ENCODE measurements around the gene ZKSCAN2. TPM values are rescaled to one million over a fixed set of nuclear protein-coding genes. Genes with fewer than 3 reads are reported as not detected.
A peak's percentile ranks its signal among the peaks of the same experiment; 100 is the strongest.

ZKSCAN2 gene
- polyA plus RNA-seq (2014; cell fraction: cytosol; rRNA removed), result 9.6 and 9.9 TPM in 2 replicates
- polyA plus RNA-seq (2014; cell fraction: nucleus; rRNA removed), result 6.4 and 12.1 TPM in 2 replicates

- peak; percentile 91 for DNase-seq (ENCODE audit: low spot score)
These were observed at the start of gene ZKSCAN2 for GRCh38 chr16:25257470-25257955. TSS of gene ZKSCAN2 (minus strand) at chr16:25257845. CDS start at chr16:25257127, 718 bp downstream.

- no peak for DNase-seq (ENCODE audit: low spot score)
These were observed 42.3 kb upstream of the ZKSCAN2 start for GRCh38 chr16:25299792-25300590.

- DNase-seq (ENCODE audit: low spot score), result peak; percentile 97
These were observed 40.7 kb upstream of the ZKSCAN2 start for GRCh38 chr16:25298165-25298872.

DNA sequence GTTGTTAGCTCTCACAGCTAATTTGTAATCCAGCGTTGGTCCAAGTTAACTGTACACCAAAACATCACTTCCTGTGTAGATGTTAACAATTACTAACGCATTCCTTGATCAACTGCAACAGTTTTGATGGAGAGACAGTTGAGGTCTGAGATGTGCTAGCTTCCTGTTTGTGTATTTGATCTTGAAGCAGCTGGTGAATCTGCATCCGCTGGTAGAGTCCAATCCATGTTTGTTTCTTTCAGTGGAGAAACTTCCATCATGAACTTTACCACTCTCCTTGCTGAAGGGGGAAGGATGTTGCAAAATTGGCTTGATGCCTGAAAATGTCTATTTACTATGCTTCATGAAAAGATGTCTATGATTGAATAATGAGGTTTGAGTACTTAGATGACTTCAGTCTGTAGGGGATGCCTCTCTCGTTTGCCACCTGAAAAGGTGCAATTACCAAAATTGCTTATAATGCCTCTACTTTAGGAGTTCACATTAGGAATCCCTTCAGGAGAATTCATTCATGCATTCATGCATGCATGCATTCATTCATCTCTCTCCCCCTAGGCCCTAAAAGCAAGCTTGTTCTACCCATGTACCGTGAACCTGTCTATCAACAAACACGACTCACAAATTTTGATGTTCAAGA lies 39.6 kb upstream of the ZKSCAN2 start:
- DNase-seq (ENCODE audit: low spot score), result no peak

GRCh38 chr16:25291580-25291979 lies 33.9 kb upstream of the ZKSCAN2 start:
- no peak for DNase-seq (ENCODE audit: low spot score)

GRCh38 chr16:25289466-25289865 lies 31.8 kb upstream of the ZKSCAN2 start:
- no peak for DNase-seq (ENCODE audit: low spot score)

- no peak for DNase-seq (ENCODE audit: low spot score)
These were observed 21.8 kb upstream of the ZKSCAN2 start for GRCh38 chr16:25279491-25279890.

DNA sequence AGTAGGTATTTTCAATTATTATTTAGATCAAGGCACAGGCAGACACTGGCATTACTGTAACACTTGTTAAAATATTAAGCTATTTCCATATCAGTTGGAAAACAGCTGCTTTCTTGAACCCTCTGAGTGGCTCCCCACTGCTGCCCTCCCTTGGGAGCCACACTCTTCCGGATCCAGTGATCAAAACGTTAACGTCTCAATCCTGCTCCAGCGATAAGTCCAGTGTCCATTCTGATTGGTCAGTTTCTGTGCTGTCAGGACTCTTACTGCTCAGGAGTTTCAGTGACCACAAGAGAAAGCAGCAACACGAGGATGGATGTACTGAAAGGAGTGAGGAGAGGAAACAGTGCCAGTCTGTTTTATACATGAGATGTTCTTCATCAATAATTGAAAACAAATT lies 13.8 kb upstream of the ZKSCAN2 start:
- no peak for DNase-seq (ENCODE audit: low spot score)

DNA sequence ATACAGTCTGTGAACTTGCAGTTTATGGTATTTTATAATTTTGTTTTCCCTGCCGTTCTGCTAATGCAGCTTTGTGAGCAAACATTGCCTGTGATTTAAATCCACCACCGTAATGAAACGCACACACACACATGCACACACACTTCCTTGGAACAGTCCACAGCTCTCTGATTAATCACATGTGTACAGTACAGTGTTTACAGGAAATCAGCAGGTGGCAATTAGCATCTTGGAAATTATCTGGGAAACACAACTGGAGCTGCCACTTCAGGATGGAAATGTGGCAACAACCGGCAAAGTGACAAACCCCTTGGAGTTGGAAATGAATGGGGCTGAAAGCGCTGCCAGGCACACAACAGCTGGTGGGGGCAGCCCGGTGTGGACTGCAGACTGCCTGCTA lies 12.9 kb upstream of the ZKSCAN2 start:
- DNase-seq (ENCODE audit: low spot score), result no peak

DNA sequence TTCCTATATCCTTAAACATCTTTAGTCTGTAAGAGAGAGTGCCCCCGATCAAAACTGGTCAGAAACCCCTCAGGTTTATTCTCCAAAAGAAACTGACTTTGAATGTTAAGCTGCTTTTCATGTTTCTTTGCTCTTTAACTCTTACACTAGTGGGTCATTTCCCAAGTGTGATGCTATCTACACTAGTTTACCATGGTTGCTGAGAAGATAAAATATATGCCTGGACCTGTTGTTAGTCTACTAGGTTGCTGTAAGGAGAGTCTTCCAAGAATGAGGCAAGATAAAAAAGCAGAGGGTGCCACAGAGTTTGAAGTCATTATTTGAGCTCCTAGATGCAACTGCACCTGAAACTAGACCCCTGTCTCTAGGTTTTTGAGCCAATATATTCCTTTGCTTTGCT lies 12.2 kb upstream of the ZKSCAN2 start:
- DNase-seq (ENCODE audit: low spot score), result no peak

- DNase-seq (ENCODE audit: low spot score), result no peak
These were observed 8.3 kb upstream of the ZKSCAN2 start for GRCh38 chr16:25265968-25266367.

GRCh38 chr16:25264597-25264996 lies 7.0 kb upstream of the ZKSCAN2 start:
- no peak for DNase-seq (ENCODE audit: low spot score)

- DNase-seq (ENCODE audit: low spot score), result no peak
These were observed 2.8 kb upstream of the ZKSCAN2 start for GRCh38 chr16:25260416-25260815.

GRCh38 chr16:25258861-25259179 lies 1.2 kb upstream of the ZKSCAN2 start:
- DNase-seq (ENCODE audit: low spot score), result no peak

- DNase-seq (ENCODE audit: low spot score), result peak; percentile 96
These were observed 563 bp upstream of the ZKSCAN2 start for GRCh38 chr16:25257956-25258860.

GRCh38 chr16:25256695-25257469 lies 763 bp downstream of the ZKSCAN2 start:
- no peak for DNase-seq (ENCODE audit: low spot score)

DNA sequence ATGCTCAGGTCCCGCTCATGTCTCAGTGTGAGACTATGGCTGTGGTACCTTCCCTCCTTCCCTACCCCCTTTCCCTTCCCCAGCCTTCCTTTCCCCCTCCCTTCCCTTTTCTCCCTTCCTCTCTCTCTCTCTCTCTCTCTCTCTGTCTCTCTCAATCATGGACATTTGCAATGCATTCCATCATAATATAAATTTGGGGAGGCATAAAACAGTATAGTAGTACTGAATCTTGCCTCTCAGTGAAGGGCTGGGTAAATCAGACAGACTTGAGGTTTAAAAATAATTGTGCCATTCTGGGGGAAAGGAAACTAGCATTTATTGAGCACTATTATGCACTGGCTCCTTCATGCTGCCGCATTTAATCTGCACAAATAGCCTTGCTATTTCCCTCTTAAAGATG lies 4.3 kb downstream of the ZKSCAN2 start:
- DNase-seq (ENCODE audit: low spot score), result no peak

GRCh38 chr16:25250467-25250866 lies 7.2 kb downstream of the ZKSCAN2 start:
- DNase-seq (ENCODE audit: low spot score), result no peak

- no peak for DNase-seq (ENCODE audit: low spot score)
These were observed 21.7 kb downstream of the ZKSCAN2 start for GRCh38 chr16:25235991-25236390.

- DNase-seq (ENCODE audit: low spot score), result no peak
These were observed 29.3 kb downstream of the ZKSCAN2 start for GRCh38 chr16:25228372-25228771.

Data from SK-N-DZ (cell line).